Suppressor macrophage treated with lipopolysaccharide for 1 hour (primary cell): Measurements from ENCODE around the gene MOB3A.
A peak's percentile ranks its signal among the peaks of the same experiment; 100 is the strongest.

Source experiments
- DNase-seq, 3 donors: peaks; one replicate each; pipeline ENCODE4 v3.0.0-alpha.2; 2020 to 2022

Gene MOB3A

DNA sequence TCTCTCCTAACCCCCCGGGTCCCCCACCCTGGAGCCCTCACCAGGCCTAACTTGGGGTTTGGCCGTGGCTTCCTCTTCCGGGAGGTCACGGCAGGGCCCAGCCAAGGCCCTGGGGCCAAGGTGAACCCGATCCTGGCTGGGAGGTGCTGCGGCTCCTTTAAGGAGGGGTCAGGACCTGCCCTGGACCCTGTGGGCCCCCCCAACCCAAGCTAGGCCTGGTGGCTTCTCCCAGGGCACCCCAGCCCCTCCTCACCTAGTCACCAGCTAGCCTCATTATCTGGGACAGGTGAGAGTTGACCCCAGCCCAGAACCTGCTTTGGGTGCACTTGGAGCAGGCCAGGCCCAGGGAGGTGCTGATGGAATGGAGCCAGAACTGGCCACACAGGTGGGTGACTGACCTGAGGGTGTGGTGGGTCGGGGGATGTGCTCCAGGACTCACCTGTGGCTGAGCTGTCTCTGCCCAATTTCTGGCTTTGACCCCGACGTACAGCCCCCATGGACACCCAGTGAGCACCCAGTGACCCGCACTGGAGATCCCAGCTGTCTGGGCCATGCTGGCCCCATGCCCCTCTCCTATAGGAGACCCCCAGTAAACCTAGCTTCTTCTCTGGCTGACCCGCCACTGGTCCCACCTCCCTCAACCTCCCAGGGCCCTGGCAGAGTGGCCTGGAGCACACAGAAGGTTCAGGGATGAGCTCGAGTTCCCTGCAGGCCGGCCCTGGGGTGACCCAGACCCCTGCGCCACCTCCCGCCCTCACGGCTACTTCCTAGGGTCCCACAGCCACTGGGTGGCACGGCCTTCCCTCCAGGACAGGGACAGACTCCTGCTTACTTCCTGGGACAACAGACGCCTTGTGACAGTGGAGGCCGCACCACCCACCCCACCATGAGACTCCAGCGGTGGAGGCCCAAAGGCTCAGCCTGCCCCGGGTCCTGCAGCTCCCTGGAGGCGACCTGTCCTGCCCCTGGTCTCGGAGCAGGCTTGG, 38.3 kb downstream of the MOB3A start:
- no peak for DNase-seq

DNA sequence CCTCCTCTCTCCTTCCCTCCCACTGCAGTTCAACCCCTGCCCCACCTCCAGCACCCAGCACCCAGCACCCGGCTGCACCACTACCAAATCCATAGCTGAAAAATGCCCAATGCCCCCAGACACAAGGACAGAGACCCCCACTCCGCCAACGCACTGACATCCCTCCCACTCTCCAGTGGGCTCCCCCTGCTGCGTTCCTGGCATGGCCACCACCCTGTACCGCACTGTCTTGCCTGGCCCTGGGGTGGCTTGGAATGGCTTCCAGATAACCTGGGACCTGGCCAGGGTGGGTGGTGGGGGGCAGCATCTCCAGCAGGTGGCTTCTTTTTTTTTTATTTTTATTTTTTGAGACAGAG, 39.3 kb downstream of the MOB3A start:
- DNase-seq: no peak

GRCh38 chr19:2055931-2056836, 39.9 kb downstream of the MOB3A start:
- DNase-seq: no peak

DNA sequence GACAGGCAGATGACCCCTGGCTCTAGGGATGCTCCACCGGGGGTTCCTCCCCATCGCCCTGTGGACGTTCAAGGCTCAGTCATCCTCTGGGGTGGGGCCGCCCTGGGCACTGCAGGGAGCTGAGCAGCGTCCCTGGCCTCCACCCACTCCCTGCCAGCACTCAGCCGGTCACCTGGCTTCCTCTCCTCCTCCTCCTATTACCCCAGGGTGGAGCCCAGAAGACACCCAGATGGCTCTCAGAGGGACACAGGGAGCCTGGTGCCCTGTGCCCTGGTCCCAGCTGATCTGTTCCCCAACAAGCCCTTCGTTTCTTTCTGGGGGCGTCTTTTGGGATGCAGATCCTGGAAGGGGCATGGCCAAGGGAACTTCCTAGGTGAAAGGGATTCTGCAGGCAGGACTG, 41.4 kb downstream of the MOB3A start:
- no peak for DNase-seq

- DNase-seq: no peak
Observed at GRCh38 chr19:2053601-2054389, 42.3 kb downstream of the MOB3A start.

- no peak for DNase-seq
Observed at GRCh38 chr19:2051773-2052704, 44.1 kb downstream of the MOB3A start.

DNA sequence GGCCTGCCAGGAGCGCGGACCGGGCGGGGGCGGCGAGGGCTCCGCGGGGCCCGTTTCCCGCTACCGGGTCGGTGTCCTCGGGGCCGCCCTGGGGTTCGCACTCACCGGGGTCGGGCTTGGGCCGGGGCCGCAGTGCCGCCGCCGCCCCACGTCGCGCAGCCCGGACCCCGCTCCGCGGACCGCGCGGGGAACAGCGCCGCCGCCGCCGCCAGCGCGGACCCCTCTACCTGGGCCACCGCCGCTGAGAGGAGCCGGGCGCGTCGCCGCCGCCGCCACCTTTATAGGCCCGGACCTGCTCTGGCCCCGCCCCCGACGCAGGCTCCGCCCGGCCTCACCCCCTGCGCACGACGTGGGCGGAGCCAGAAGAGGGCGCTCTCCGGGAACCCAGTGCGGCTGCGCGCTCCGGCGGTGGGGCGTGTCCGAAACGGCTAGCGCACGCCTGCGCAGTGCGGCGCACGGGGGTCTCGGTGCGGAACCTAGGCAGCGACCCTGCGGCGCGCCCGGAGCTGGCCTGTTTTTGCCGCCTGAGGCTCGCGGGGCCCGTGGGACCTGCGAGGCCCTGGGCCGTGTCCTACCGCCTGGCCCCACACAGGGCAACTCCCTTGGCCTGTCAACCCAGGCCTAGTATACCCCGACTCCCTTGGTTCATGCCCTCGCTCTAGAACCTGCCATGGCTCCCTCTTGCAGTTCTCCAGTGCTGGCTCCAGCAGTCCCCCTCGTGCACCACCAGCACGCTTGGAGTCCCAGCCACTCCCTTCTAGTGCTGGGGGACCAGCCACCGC, 44.9 kb downstream of the MOB3A start, which contains the start of gene MKNK2:
Gene MKNK2 (minus strand): TSS at position 254 of the 782 bp plus-strand sequence. CDS start 393 bp downstream, outside the sequence.
- peak; percentile 94 to 99 (median 98) for DNase-seq

- DNase-seq: peak in 1 of 3 donors; percentile 33
Observed at GRCh38 chr19:2050349-2050990, 45.7 kb downstream of the MOB3A start.

- DNase-seq: peak; percentile 58 to 68 (median 59)
Observed at GRCh38 chr19:2049741-2050348, 46.3 kb downstream of the MOB3A start.

GRCh38 chr19:2048959-2049740, 47.0 kb downstream of the MOB3A start:
- DNase-seq: peak in 2 of 3 donors; percentile 39 to 42

GRCh38 chr19:2048104-2048958, 47.8 kb downstream of the MOB3A start:
- DNase-seq: no peak

GRCh38 chr19:2047449-2048103, 48.5 kb downstream of the MOB3A start:
- peak; percentile 38 to 57 (median 50) for DNase-seq

DNA sequence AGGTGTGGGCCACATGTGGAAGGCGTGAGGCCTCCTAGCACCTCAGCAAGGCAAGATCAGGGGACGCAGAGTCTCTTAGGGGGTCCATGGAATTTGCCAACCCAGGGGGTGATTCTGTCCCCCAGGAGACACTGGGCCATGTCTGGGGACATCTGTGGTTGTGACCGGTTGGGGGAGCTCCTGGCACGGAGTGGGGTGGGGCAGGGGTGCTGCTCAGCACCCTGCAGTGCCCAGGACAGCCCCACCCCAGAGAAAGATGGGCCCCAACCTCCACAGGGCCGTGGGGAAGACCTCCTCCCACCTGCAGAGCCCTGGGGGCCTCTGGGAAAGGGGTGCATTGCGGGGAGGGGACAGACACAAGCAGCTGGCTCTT, 49.1 kb downstream of the MOB3A start:
- no peak for DNase-seq

GRCh38 chr19:2046046-2046907, 49.8 kb downstream of the MOB3A start:
- no peak for DNase-seq

DNA sequence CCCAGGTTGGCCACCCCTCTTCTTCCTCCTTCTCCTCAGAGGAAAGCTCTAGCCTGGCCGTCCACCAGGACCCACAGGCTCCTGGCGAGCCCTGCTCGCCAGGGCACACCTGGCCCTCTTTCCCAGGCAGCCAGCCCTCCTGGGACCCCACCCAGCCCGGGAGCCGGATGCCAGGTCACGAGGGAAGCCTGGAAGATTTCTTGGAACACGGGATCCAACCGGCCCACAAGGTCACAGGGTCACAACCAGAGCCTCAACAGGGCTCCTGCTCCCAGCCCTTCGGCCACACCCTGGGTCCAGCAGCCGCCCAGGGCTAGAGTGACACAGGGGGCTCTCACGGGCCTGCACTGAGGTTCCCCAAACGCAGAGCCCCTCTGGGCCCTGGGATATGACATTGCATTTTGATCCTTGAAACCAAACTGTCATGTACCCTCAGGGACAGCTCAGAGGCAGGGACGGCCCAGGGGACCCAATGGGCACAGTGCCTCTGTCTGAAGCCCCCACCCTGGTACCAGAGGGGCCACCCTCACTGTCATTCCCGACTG, 50.6 kb downstream of the MOB3A start:
- DNase-seq: no peak
